ENCODE measurements around the gene PARP12. TPM values are rescaled to one million over a fixed set of nuclear protein-coding genes. Genes with fewer than 3 reads are reported as not detected.
"Not testable (repeated sequence)": the region's sequence is repeated elsewhere in the genome, so short reads cannot be mapped to it uniquely, and the experiment has no call there.

The PARP12 gene, protein sequence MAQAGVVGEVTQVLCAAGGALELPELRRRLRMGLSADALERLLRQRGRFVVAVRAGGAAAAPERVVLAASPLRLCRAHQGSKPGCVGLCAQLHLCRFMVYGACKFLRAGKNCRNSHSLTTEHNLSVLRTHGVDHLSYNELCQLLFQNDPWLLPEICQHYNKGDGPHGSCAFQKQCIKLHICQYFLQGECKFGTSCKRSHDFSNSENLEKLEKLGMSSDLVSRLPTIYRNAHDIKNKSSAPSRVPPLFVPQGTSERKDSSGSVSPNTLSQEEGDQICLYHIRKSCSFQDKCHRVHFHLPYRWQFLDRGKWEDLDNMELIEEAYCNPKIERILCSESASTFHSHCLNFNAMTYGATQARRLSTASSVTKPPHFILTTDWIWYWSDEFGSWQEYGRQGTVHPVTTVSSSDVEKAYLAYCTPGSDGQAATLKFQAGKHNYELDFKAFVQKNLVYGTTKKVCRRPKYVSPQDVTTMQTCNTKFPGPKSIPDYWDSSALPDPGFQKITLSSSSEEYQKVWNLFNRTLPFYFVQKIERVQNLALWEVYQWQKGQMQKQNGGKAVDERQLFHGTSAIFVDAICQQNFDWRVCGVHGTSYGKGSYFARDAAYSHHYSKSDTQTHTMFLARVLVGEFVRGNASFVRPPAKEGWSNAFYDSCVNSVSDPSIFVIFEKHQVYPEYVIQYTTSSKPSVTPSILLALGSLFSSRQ
- 3.4 TPM in 2 replicates for total RNA-seq
- long read RNA-seq, partial matches to known transcripts: 0 of 2 reads
- long read RNA-seq, other reads (novel, unspliced or antisense): 2 of 2 reads

- peak; percentile 56 for DNase-seq (ENCODE audit: low spot score, unreplicated experiment)
- TF ChIP-seq, protein P1, sequence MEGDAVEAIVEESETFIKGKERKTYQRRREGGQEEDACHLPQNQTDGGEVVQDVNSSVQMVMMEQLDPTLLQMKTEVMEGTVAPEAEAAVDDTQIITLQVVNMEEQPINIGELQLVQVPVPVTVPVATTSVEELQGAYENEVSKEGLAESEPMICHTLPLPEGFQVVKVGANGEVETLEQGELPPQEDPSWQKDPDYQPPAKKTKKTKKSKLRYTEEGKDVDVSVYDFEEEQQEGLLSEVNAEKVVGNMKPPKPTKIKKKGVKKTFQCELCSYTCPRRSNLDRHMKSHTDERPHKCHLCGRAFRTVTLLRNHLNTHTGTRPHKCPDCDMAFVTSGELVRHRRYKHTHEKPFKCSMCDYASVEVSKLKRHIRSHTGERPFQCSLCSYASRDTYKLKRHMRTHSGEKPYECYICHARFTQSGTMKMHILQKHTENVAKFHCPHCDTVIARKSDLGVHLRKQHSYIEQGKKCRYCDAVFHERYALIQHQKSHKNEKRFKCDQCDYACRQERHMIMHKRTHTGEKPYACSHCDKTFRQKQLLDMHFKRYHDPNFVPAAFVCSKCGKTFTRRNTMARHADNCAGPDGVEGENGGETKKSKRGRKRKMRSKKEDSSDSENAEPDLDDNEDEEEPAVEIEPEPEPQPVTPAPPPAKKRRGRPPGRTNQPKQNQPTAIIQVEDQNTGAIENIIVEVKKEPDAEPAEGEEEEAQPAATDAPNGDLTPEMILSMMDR (IDR thresholded peaks at IDR 0.05; ENCODE audit: unreplicated experiment): no peak
- H3K4me1 Mint-ChIP-seq (ENCODE audit: low read depth): no peaks in the 10 kb centered on the region
- peak within 1 kb of the TSS; percentile 76 for H3K4me3 Mint-ChIP-seq (ENCODE audit: low read depth)
- peaks cover 4% of the 10 kb centered on the region for H3K36me3 Mint-ChIP-seq (ENCODE audit: insufficient read depth)
- peaks cover 41% of the 10 kb centered on the region for H3K27me3 Mint-ChIP-seq
- H3K9me3 Mint-ChIP-seq (ENCODE audit: low read depth): peaks cover 16% of the 10 kb centered on the region
- H3K27ac Mint-ChIP-seq: peak within 1 kb of the TSS; percentile 63
Measured at GRCh38 chr7:140062528-140063299, at the start of gene PARP12. TSS of gene PARP12 (minus strand) at chr7:140062951. CDS start at chr7:140062847, 104 bp downstream.

- H3K4me3 Mint-ChIP-seq (ENCODE audit: low read depth); H3K4me1 Mint-ChIP-seq (ENCODE audit: low read depth); H3K27ac Mint-ChIP-seq; DNase-seq (ENCODE audit: low spot score, unreplicated experiment); H3K27me3 Mint-ChIP-seq: not testable (repeated sequence)
- H3K9me3 Mint-ChIP-seq (ENCODE audit: low read depth): peaks cover 30% of the 10 kb centered on the region
- peaks cover 70% of the 10 kb centered on the region for H3K36me3 Mint-ChIP-seq (ENCODE audit: insufficient read depth)
Measured at GRCh38 chr7:140108777-140109176, 46.0 kb upstream of the PARP12 start.

DNA sequence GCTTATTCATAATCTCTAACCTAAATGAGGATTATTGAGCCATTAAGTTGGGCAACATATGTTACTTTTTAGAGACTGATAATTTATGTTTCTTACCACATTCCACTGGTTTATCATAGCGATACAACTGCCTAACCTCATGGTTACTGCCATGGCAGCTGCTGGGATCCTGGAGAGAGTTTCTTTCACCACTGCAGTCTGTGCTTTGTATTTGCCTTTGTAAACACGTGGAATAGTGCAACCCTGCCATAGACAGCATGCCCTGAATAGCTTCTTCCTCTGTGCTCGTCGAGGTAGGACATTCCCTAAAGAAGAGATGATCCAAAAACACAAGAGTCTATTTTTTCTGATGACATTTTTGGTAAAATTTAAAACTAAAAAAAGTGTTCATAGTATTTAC lies 33.7 kb upstream of the PARP12 start:
- no peak overlapping the region for H3K4me3 Mint-ChIP-seq (ENCODE audit: low read depth)
- no peak overlapping the region for H3K27ac Mint-ChIP-seq
- peaks cover 44% of the 10 kb centered on the region for H3K36me3 Mint-ChIP-seq (ENCODE audit: insufficient read depth)
- TF ChIP-seq, protein P1 (IDR thresholded peaks at IDR 0.05; ENCODE audit: unreplicated experiment): no peak
- H3K9me3 Mint-ChIP-seq (ENCODE audit: low read depth): no peaks in the 10 kb centered on the region
- H3K4me1 Mint-ChIP-seq (ENCODE audit: low read depth): no peaks in the 10 kb centered on the region
- H3K27me3 Mint-ChIP-seq: no peaks in the 10 kb centered on the region
- no peak for DNase-seq (ENCODE audit: low spot score, unreplicated experiment)

DNA sequence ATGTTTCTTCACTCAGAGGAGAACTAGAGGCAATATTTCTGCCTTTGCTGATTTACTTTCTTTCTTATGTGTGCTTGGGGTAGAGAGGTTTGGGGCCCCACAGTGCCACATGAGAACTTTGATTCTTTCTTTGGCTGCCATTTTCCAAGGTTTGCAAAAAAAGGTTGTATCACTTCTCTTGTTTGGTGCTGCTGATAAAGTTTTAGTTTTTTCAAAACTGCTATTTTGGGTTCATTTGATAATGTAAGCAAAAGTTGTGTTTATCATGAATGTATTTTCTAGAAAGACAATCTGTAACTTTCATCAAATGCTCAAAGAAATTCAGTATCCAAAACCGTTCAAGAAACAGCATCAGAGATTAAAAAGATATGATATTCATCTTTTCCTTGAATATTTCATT lies 30.6 kb upstream of the PARP12 start:
- DNase-seq (ENCODE audit: low spot score, unreplicated experiment): no peak
- TF ChIP-seq, protein P1 (IDR thresholded peaks at IDR 0.05; ENCODE audit: unreplicated experiment): no peak
- Mint-ChIP-seq H3K36me3 (ENCODE audit: insufficient read depth) (peaks cover 41% of the 10 kb centered on the region), H3K4me1 (ENCODE audit: low read depth) (no peaks in the 10 kb centered on the region), H3K27ac (no peak overlapping the region), H3K27me3 (no peaks in the 10 kb centered on the region), H3K9me3 (ENCODE audit: low read depth) (no peaks in the 10 kb centered on the region), H3K4me3 (ENCODE audit: low read depth) (no peak overlapping the region)

DNA sequence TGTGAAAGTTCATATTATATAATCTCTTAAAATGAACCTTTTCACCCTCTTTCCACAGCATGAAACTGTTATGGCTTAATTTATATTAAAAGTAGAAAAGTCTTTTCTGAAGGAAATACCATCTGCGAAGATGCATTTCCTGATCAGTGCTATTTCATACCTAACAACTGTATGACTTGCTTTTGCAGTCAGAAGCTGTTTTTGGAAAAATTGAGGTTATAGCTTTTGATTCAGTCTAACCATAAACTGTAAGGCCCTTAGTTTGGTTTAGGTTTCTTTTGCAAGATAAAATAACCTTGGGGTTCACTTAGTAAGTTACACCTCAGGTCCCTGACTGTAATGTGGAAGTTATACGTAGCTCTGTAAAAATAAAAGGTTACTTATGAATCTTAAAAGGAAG lies 22.7 kb upstream of the PARP12 start:
- Mint-ChIP-seq H3K9me3 (ENCODE audit: low read depth) (no peaks in the 10 kb centered on the region), H3K36me3 (ENCODE audit: insufficient read depth) (no peaks in the 10 kb centered on the region), H3K27ac (no peak overlapping the region), H3K4me1 (ENCODE audit: low read depth) (peaks cover 3% of the 10 kb centered on the region), H3K4me3 (ENCODE audit: low read depth) (no peak overlapping the region), H3K27me3 (peaks cover 5% of the 10 kb centered on the region)
- no peak for DNase-seq (ENCODE audit: low spot score, unreplicated experiment)
- TF ChIP-seq, protein P1 (IDR thresholded peaks at IDR 0.05; ENCODE audit: unreplicated experiment): no peak
